Upper lobe of left lung (tissue), 4 donors: Measurements from ENCODE around the gene ZNF576.

ENCODE experiments used
- CTCF ChIP-seq, 6 experiments: fragments of 450-650 bp in 4 of 6; fragments of 200-600 bp in 2 of 6; sonication (generic) in 2 of 6; IDR thresholded peaks; one replicate each; pipeline ENCODE4 v1.5.1; 2016 to 2019; ENCODE audit warnings: antibody characterized with exemption in 6 of 6
- POLR2A ChIP-seq, 4 donors: fragments of 450-650 bp; IDR thresholded peaks; one replicate each; pipeline ENCODE4 v1.5.1; 2016 to 2017; ENCODE audit warnings: antibody characterized with exemption in 4 of 4, mild to moderate bottlenecking in 2 of 4

- TF ChIP-seq CTCF (IDR thresholded peaks at IDR 0.05) = no peak
- TF ChIP-seq POLR2A (IDR thresholded peaks at IDR 0.05) = no peak
Measured at GRCh38 chr19:43636121-43636683, 39.8 kb downstream of the ZNF576 start.
